HG03103 (cell line): ENCODE data around the gene C12orf75.
"Not testable (repeated sequence)": the region's sequence is repeated elsewhere in the genome, so short reads cannot be mapped to it uniquely, and the experiment has no call there.

Experiments used
- ATAC-seq: cut with Tn5 transposase; IDR thresholded peaks from one replicate; pipeline ENCODE4 v1.9.1; 2021; ENCODE audit warnings: low read depth; ENCODE audit not compliant: unreplicated experiment

C12orf75 gene

GRCh38 chr12:105309384-105309783 lies 21.1 kb upstream of the C12orf75 start:
- not testable (repeated sequence) for ATAC-seq

GRCh38 chr12:105310476-105311085 lies 19.9 kb upstream of the C12orf75 start:
- ATAC-seq = not testable (repeated sequence)

DNA sequence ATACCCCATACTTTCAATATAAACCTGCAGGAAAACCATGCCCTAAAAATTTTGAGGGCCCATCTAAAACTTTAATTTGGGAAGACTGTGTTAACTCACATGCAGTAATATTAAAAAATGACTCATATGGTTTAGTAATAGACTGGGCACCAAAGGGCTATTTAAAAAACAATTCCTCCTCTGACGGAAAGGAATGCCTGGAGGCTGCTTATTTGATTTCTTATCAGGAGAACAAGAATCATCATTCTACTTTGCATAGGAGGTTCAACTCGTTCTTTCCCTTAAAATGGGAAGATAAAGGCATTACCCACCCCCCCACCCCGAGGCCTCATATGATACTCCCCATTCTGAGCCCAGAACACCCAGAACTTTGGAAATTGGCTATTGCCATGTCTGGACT lies 18.6 kb upstream of the C12orf75 start:
- ATAC-seq = not testable (repeated sequence)

DNA sequence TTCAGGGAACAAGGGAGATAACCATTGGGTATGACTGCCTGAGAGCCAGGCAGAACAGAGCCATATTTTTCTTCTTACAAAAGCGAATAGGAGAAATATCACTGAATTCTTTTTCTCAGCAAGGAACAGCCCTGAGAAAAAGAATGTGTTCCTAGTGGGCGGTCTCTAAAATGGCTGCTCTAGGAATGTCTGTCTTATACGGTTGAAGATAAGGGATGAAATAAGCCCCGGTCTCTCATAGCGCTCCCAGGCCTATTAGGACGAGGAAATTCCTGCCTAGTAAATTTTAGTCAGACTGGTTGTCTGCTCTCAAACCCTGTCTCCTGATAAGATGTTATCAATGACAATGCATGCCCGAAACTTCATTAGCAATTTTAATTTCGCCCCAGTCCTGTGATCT lies 16.7 kb upstream of the C12orf75 start:
- not testable (repeated sequence) for ATAC-seq

DNA sequence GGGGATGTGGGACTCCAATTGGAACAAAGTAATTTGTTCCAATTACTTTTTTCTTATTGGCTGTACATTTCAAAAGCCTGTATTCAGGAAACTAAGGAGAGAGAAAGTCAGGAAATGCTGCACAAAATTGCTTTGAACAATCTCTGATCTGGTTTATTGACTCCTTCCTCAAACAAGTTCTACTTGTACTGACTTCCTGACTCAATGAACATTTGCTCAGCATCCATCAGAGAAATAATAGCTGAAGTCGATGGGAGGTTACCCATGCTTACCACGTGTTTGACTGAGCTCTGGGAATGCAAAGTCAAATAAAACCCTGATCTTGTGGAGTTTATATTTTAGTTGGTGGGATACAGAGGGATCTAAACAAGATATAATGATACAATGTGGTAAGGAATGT lies 15.4 kb upstream of the C12orf75 start:
- ATAC-seq = no peak

DNA sequence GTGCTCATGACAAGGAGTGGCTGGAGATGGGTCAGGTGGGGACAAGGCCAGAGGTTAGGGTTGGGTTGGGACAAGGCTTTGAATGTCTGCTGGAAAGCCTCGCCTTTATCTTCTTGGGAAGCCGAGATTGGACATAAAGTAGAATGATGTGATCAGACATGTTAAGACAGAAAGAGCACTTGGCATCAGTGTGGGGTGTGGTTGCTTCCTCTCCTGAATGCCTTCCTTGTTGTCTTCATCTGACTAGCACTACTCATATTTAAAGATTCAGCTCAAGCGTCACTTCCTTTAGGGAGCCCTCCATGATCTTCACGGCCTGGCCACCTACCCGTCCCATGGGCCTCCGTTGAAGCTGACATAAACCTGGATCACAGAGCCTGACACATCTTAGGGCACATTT lies 14.8 kb upstream of the C12orf75 start:
- ATAC-seq = no peak

- no peak for ATAC-seq
Measured at GRCh38 chr12:105316931-105317852, 13.3 kb upstream of the C12orf75 start.

GRCh38 chr12:105317942-105318621 lies 12.4 kb upstream of the C12orf75 start:
- no peak for ATAC-seq

GRCh38 chr12:105318651-105319483 lies 11.6 kb upstream of the C12orf75 start:
- ATAC-seq = no peak

GRCh38 chr12:105319691-105320209 lies 10.7 kb upstream of the C12orf75 start:
- no peak for ATAC-seq

DNA sequence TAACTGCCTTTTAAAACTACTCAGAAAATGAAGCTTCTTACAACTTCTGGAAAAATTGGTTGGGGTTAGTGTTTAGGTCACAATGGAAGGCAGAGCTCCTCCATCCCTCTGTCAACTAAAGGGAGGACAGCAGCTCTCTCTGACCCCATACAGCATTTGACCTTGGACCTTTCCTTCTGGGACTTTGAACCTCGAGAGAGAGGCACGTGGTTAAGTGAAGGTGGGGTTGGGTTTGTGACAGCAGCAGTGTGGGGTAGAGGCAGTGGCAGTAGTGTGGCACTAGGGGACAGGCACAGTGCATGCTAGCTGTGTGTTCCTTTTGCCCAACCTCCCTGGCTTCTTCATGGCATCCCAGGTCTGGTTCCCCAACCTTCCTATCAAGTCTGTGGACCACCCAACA lies 9.4 kb upstream of the C12orf75 start:
- ATAC-seq = no peak

DNA sequence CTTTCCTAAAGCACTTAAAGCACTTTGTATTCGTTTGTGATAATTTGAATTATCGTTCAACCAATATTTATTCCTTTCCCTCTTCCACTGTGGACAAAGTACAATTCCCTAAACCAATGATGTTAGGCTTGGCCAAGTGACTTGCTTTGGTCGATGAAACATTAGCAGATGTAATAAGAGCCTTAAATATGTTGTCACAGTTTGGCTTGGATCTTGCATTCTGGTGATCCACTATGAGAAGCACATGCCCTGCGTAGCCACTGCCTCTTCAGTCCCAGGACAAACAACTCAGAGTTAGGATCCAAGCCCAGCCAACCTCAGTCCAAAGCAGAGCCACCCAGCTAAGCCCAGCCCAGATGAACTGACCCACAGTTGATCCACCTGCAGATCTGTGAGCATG lies 8.4 kb upstream of the C12orf75 start:
- no peak for ATAC-seq

- no peak for ATAC-seq
Measured at GRCh38 chr12:105324704-105325103, 5.8 kb upstream of the C12orf75 start.

DNA sequence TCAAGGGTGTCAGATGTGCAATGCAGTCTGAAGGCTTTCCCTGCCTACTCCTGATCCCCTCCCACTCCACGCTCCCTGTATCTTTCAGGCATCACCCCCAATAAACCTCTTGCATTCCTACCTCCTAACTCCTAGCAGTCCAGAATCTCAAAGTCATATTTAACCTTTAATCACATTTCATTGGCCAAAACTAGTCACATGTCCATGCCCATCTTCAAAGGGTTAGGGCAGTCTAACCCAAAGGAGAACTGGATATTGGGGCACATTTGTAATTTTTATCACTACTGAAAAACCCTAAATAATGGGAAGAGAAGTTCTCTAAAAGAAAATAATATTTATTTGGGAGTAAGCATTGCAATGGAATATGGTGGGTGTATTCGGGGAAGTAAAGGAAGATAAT lies 5.4 kb upstream of the C12orf75 start:
- ATAC-seq = no peak

GRCh38 chr12:105329926-105330282 lies 587 bp upstream of the C12orf75 start:
- ATAC-seq = peak; percentile 2

DNA sequence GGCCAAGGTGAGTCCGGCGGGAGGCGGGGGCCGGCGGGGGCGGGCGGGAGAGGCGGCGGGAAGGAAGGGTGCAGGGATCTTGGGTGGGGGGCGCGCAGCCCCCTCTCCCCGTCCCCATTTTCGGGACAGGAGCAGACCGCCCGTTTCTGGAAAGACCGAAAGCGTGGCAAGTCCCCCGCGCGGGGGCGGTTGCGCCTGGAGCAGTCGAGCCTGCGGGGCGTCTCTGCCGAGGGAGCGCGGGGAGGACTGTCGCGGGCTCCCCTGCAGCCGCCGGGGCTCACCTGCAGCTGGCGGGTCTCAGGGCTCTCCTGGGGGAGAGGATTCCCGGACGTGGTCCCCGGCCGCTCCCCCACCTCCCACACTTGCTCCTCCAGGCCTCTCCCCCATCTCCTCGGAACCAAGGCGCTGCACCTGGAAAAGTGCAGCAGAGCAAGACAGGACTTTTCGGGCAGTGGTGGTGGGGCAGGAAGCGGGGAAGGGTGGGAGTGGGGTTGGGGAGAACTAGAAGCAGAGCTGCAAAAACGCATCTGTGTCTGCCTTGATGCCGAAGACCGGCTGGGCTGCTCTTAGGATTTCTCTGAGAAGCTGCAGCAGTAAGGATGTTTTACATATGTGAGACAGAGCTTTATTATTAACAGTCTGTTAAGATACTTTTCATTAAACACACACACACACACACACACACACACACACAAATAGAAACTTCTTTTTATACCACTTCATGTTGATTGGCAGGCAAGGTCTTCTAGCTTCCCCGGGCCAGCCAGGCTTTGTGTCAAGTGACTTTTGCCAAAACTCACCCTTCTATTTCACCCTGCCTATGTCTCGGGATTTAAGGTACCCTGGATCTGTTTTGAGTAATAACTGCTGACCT lies 677 bp downstream of the C12orf75 start:
- no peak for ATAC-seq

DNA sequence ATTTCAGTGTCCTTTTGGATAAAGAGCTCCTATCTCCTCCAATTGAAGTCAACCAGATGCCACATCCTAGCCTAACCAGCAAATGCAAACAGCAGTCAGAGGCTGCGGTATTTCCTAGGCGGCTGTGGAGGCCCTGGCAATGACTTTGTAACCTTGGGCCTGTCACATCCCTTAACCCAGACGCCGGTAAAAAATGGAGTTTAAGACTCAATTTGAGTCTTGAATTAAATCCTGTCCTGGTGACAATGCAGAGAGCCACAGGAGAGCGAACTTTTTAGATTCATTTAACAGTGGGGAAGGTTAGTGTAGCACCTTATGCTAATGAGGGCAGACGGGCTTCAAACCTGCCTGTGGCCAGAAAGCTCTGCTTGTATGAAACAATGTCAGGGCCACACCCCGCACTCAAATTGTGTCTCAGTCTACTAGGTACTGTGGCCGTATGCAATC lies 1.3 kb downstream of the C12orf75 start:
- ATAC-seq = no peak

- not testable (repeated sequence) for ATAC-seq
Measured at GRCh38 chr12:105332286-105332685, 1.8 kb downstream of the C12orf75 start.

DNA sequence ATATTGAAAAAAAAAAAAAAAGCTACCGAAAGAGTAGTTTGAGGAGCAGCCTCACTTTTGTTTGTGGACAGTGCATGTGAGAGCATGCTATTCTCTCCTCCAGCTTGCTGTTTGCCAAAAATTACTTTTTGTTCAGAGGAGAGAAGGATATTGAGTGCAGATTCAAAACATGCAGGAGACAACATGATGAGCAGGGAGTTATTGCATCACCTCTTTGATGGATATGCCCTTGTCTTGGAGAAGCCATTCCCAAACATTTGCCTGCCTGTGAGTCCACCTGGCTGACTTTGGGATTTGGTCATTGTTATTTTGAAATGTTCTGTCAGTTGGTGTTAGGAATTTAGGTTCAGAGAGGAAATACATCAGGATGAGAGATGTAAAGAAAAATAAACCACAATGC lies 2.4 kb downstream of the C12orf75 start:
- ATAC-seq = no peak
